ENCODE measurements around the gene SCGB1D1. TPM values are rescaled to one million over a fixed set of nuclear protein-coding genes. Genes with fewer than 3 reads are reported as not detected.

SCGB1D1 gene
- total RNA-seq, 1 donor = not detected

- TF ChIP-seq, protein P1, sequence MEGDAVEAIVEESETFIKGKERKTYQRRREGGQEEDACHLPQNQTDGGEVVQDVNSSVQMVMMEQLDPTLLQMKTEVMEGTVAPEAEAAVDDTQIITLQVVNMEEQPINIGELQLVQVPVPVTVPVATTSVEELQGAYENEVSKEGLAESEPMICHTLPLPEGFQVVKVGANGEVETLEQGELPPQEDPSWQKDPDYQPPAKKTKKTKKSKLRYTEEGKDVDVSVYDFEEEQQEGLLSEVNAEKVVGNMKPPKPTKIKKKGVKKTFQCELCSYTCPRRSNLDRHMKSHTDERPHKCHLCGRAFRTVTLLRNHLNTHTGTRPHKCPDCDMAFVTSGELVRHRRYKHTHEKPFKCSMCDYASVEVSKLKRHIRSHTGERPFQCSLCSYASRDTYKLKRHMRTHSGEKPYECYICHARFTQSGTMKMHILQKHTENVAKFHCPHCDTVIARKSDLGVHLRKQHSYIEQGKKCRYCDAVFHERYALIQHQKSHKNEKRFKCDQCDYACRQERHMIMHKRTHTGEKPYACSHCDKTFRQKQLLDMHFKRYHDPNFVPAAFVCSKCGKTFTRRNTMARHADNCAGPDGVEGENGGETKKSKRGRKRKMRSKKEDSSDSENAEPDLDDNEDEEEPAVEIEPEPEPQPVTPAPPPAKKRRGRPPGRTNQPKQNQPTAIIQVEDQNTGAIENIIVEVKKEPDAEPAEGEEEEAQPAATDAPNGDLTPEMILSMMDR (IDR thresholded peaks at IDR 0.05; ENCODE audit: extremely low read depth, low read depth, low read length) = no peak
- Histone ChIP-seq H4K20me1 (ENCODE audit: insufficient read depth, low read length) (no peaks in the 10 kb centered on the region), H3K36me3 (ENCODE audit: insufficient read depth, low read length) (peaks cover 40% of the 10 kb centered on the region), H3K4me1 (ENCODE audit: insufficient read depth, low read length) (no peaks in the 10 kb centered on the region), H3K9me3 (ENCODE audit: low read depth, low read length) (no peaks in the 10 kb centered on the region), H3K79me2 (ENCODE audit: insufficient read depth, low read length) (no peaks in the 10 kb centered on the region), H3K27ac (ENCODE audit: low read depth, low read length) (no peak overlapping the region), H3K4me2 (ENCODE audit: insufficient read depth, low read length) (no peak overlapping the region), H2AFZ (ENCODE audit: low read length) (no peak overlapping the region), H3K4me3 (ENCODE audit: insufficient read depth, low read length) (no peak overlapping the region), H3K27me3 (ENCODE audit: insufficient read depth, low read length) (no peaks in the 10 kb centered on the region)
- peak; percentile 52 for DNase-seq (ENCODE audit: insufficient read length, low spot score, missing footprints)
These were observed 37.5 kb upstream of the SCGB1D1 start for GRCh38 chr11:62152245-62153086.

GRCh38 chr11:62153087-62153395, 37.0 kb upstream of the SCGB1D1 start:
- H3K9me3 ChIP-seq (ENCODE audit: low read depth, low read length) = no peaks in the 10 kb centered on the region
- no peaks in the 10 kb centered on the region for H4K20me1 ChIP-seq (ENCODE audit: insufficient read depth, low read length)
- H3K27me3 ChIP-seq (ENCODE audit: insufficient read depth, low read length) = no peaks in the 10 kb centered on the region
- peak; percentile 52 for DNase-seq (ENCODE audit: insufficient read length, low spot score, missing footprints)
- TF ChIP-seq, protein P1 (IDR thresholded peaks at IDR 0.05; ENCODE audit: extremely low read depth, low read depth, low read length) = no peak
- H3K4me2 ChIP-seq (ENCODE audit: insufficient read depth, low read length) = no peak overlapping the region
- no peak overlapping the region for H3K27ac ChIP-seq (ENCODE audit: low read depth, low read length)
- no peak overlapping the region for H3K4me3 ChIP-seq (ENCODE audit: insufficient read depth, low read length)
- no peaks in the 10 kb centered on the region for H3K79me2 ChIP-seq (ENCODE audit: insufficient read depth, low read length)
- no peaks in the 10 kb centered on the region for H3K4me1 ChIP-seq (ENCODE audit: insufficient read depth, low read length)
- H2AFZ ChIP-seq (ENCODE audit: low read length) = no peak overlapping the region
- peaks cover 34% of the 10 kb centered on the region for H3K36me3 ChIP-seq (ENCODE audit: insufficient read depth, low read length)

GRCh38 chr11:62153617-62154016, 36.4 kb upstream of the SCGB1D1 start:
- DNase-seq (ENCODE audit: insufficient read length, low spot score, missing footprints) = no peak
- Histone ChIP-seq H4K20me1 (ENCODE audit: insufficient read depth, low read length) (no peaks in the 10 kb centered on the region), H3K27ac (ENCODE audit: low read depth, low read length) (no peak overlapping the region), H2AFZ (ENCODE audit: low read length) (no peak overlapping the region), H3K27me3 (ENCODE audit: insufficient read depth, low read length) (no peaks in the 10 kb centered on the region), H3K36me3 (ENCODE audit: insufficient read depth, low read length) (peaks cover 33% of the 10 kb centered on the region), H3K4me3 (ENCODE audit: insufficient read depth, low read length) (no peak overlapping the region), H3K79me2 (ENCODE audit: insufficient read depth, low read length) (no peaks in the 10 kb centered on the region), H3K4me1 (ENCODE audit: insufficient read depth, low read length) (no peaks in the 10 kb centered on the region), H3K4me2 (ENCODE audit: insufficient read depth, low read length) (no peak overlapping the region), H3K9me3 (ENCODE audit: low read depth, low read length) (no peaks in the 10 kb centered on the region)
- TF ChIP-seq, protein P1 (IDR thresholded peaks at IDR 0.05; ENCODE audit: extremely low read depth, low read depth, low read length) = no peak

DNA sequence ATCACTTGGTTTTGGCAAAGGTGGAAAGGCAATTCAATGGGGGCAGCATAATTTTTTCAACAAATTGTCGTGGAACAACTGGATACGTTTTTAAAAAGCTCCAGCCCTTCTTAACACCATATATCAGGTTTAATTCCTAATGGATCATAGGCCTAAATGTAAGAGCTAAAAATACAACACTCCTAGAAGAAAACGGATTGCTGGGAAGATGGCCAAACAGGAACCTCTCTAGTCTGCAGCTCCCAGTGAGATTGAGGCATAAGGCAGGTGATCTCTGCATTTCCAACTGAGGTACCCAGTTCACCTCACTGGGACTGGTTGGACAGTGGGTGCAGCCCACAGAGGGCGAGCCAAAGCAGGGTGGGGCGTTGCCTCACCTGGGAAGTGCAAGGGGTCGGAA, 32.4 kb upstream of the SCGB1D1 start:
- Histone ChIP-seq H2AFZ (ENCODE audit: low read length) (no peak overlapping the region), H3K36me3 (ENCODE audit: insufficient read depth, low read length) (peaks cover 8% of the 10 kb centered on the region), H4K20me1 (ENCODE audit: insufficient read depth, low read length) (no peaks in the 10 kb centered on the region), H3K4me3 (ENCODE audit: insufficient read depth, low read length) (no peak overlapping the region), H3K4me2 (ENCODE audit: insufficient read depth, low read length) (no peak overlapping the region), H3K9me3 (ENCODE audit: low read depth, low read length) (no peaks in the 10 kb centered on the region), H3K79me2 (ENCODE audit: insufficient read depth, low read length) (no peaks in the 10 kb centered on the region), H3K27me3 (ENCODE audit: insufficient read depth, low read length) (no peaks in the 10 kb centered on the region), H3K27ac (ENCODE audit: low read depth, low read length) (no peak overlapping the region), H3K4me1 (ENCODE audit: insufficient read depth, low read length) (no peaks in the 10 kb centered on the region)
- no peak for DNase-seq (ENCODE audit: insufficient read length, low spot score, missing footprints)
- TF ChIP-seq, protein P1 (IDR thresholded peaks at IDR 0.05; ENCODE audit: extremely low read depth, low read depth, low read length) = no peak
